Stimulated activated CD8-positive, alpha-beta memory T cell treated with anti-CD3 and anti-CD28 coated beads, Interleukin-12 subunit alpha, Interleukin-12 subunit beta, amount 100 ng/mL, for 1 hour (primary cell): ENCODE results near the gene TMEM132C.
"Not testable (repeated sequence)": the region's sequence is repeated elsewhere in the genome, so short reads cannot be mapped to it uniquely, and the experiment has no call there.

Experiments
- DNase-seq: peaks from one replicate; pipeline ENCODE4 v3.0.0-alpha.2; 2020; ENCODE audit warnings: low read depth

Gene TMEM132C

DNA sequence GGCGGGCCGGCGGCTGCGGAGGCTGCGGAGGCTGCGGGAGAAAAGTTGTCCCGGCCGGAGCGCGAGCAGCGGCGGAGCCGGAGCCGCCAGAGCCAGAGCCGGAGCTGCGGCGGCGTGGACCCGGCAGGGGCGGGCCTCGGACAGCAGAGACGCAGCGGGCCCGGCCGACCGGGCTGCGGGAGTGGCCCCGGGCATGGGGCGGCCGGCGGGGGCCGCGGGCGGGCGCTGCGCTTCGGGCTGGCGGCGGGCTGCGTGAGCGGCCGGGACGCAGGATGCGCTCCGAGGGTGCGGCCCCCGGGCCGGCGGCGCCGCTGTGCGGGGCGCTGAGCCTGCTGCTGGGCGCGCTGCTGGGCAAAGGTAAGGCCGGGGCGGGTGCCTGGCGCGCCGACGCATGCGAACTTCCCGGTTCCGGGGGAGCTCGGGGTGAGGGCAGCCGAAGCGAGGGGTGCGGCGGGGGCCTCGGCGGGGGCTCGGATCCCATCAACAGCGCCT lies at the start of gene TMEM132C:
TSS of gene TMEM132C (plus strand) at position 40 of the 492 bp plus-strand sequence. CDS start at position 273, 233 bp downstream.
- no peak for DNase-seq

DNA sequence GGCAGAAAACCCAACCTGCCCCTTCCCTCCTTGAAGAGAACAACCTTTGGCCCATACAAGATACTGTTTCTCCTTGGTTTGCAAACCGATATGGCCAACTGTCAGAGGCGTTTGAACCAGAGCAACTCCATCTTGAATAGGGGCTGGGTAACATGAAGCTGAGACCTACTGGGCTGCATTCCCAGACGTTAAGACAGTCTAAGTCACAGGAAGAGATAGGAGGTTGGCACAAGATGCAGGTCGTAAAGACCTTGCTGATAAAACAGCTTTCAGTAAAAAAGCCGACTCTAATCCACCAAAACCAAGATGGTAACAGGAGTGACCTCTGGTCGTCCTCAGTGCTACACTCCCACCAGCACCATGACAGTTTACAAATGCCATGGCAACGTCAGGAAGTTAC lies 42.7 kb upstream of the TMEM132C start:
- DNase-seq = no peak

DNA sequence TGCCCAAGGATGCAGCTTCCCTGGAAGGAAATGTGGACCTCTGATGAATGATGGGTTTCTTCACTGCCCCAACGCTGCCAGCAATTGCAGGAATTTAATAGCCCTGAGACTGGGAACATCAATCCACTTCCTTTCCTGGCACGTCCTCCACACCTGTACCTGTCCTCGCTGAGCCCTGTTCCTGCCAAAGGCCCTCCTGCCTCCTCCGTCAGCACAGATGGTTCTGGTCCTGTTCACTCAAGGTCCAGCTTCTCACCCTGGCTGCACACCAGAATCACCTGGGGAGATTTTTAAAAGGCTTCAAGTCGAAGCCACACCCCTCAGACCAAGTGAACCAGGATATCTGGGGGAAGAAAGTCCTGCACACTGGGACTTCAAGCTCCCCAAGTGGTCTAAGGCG lies 38.4 kb upstream of the TMEM132C start:
- DNase-seq = no peak

DNA sequence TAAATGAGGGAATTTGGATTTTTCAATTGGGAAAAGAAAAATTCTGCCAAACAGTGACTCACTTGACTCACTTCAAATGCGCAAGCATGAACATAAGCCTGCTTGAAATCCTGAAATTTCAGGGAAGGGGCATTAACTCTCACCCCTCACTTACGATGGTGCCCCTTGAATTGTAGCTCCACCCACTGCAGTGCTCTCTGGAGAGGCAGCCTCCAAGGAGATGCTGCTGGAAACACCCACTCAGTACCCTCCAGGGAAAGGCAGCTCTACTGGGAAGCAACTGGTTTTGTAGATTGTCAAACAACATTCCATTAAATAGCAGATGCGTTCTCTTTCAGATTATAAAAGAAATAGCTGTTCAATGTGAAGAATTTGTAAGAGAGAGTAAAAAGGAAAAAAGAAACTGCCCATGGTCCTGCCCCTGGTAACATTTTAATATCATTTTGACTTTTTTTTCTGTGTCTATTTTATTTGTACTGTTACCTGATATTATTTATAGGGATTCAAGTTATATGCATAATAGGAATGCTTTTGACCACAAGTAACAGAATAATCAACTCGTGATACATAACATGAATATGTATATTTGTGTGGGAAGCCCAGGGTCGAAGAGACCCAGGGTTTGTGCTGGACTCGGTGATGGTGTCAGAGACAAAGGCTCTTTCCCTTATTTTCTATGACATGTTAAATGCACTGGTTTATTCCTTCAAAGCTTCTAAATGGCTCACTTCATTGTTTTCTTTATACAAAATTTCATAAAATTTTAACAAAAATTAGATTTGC lies 31.1 kb upstream of the TMEM132C start:
- no peak for DNase-seq

DNA sequence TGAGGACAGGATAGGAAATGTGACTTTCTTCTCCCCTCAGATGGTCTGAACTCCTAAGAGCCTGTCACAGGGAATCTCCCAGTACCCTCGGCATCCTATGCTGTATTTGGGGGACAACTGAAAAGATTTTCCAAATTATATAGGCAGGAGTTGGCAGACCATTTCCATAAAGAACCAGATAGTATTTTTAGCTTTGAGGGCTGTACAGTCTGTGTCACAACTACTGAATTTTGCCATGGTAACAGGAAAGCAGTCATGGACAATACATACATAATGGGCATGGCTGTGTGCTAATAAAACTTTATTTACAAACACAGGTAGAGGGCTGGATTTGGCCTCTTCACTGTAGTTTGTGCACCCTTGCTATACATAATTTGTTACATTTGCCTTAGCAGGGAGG lies 30.4 kb upstream of the TMEM132C start:
- no peak for DNase-seq

DNA sequence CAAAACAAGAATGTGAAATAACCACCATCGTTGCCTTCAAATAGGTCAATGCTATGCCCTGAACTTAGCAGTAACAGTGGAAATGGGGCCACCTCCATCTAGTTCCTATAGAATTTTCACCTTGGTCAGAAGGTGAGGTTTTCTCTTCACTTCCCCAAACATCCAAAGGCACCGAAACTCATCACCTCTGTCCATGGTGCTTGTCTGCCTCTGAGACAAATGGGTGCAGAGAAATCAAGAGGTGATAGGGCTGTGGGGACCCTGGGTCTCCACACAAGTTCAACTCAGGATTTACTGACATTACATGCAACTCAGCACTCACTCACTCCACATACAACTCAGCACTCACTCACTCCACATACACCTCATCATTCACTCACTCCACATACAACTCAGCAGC lies 26.2 kb upstream of the TMEM132C start:
- no peak for DNase-seq

DNA sequence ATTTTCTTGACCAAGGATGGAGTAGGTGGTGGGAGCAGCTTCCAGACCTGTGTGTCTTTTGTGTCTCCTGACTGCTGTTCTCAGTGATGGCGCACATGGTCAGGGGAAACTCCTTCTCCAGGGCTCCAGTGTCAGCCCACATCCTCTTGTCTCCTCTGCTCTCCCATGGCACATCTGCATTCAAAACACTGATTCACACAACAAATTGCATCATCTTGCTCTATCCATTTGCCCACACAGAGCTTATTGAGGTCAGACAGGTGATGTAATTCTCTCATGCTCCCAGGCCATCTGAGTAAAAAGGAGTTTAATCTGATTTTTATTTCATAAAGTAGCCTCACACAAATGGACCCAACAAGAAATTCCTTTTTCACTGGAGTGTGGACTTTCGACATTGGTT lies 21.8 kb upstream of the TMEM132C start:
- no peak for DNase-seq

DNA sequence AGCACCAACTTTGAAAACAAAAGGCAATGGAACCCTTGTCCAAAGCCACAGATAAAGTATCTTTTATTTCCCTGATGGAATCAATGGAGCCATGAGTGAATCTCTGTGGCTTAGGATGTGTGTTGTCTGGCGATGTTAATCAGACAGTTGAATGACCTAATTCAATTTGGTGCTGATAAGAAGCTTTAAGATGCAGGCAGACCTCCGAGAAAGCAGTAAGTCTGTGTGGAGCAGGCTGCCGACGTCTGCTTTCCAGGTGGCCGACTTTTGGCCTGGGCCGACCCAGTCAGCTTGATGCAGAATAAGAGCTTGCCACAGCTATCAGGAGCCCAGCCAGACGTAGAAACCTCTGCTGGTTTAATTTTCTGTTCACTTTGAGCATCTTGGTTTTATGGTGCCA lies 21.1 kb upstream of the TMEM132C start:
- no peak for DNase-seq

DNA sequence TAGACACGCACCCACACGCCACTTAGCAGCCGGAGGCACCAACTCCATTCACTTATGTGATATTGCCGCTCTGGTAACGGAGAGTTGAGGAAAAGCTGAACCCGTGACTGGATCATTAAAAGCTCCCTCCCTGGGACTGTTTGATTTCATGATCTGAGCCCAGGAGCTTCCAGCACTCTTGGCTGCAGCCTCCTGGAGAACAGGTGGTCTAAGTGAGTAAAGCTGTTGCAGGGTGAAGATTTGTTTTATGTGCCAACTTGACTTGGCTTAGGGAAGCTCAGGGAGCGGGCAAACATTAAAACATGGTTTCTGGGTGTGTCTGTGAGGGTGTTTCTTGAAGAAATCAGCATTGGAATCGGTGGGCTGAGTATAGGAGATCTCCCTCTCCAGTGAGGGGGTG lies 16.9 kb upstream of the TMEM132C start:
- no peak for DNase-seq

DNA sequence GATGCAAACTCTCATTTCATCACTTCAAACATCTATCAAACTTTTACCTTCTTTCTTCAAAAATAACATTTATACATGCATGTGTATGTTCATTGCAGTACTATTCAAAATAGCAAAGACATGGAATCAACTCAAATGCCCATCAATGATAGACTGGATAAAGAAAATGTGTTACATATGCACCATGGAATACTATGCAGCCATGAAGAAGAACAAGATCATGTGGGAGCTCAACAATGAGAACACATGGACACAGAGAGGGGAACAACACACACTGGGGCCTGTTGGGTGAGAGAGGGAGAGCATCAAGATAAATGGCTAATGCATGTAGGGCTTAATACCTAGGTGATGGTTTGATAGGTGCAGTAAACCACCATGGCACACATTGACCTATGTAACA lies 13.1 kb upstream of the TMEM132C start:
- not testable (repeated sequence) for DNase-seq

DNA sequence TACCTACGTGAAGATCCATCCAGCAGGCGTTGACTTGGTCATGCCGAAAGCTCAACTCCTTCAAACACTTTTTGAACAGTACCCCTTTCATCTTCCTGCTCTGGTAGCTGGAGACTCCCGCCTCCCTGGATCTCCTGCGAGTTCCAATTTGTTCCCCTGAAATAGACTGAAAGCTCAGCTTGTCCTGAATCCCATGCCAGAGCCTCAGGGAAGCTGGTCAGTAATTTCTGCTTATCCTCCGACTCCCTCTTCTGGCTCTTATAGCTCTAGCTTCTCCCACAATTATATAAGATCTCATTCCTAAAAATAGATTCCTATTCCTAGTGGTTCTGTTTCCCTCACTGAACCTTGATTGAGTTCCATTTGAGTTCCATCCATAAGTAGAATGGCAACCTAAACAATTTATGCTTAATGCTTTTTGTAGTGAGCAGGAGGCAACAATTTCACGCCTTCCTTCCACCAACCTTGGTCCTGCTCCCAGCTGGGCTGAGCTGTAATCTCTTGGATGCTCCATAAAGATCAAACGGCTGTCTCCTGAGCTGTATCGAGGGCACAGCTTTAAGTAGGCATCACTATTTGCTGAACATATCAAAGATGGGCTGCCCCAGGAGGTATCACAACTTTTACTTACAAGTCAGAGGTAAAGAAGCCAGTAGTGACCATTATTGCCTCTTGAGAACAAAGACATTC lies 8.0 kb upstream of the TMEM132C start:
- no peak for DNase-seq

DNA sequence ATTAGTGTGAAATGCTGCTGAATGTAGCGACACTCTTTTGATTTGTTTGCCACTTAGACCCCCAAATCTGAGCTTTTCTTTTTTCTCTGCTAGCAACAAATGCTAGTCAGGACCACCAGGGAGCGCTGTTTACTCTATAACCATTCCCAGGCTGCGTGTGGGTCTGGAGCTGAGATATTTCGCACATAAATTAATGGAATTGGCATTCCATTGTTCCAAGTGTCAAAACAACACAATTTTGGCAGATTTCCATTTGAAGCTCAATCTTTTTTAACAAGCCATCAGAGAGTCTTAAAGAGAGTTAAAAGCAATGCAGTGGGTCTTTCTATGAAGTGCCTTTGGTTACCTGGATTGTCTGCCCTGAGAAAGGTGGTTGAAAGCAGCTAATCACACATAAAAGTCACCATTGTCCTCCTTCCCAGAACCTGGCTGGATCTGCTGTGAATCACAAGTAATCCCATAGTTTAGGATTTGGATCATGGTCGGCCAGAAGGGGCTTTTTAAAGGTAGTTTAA lies 7.4 kb upstream of the TMEM132C start:
- DNase-seq = no peak

DNA sequence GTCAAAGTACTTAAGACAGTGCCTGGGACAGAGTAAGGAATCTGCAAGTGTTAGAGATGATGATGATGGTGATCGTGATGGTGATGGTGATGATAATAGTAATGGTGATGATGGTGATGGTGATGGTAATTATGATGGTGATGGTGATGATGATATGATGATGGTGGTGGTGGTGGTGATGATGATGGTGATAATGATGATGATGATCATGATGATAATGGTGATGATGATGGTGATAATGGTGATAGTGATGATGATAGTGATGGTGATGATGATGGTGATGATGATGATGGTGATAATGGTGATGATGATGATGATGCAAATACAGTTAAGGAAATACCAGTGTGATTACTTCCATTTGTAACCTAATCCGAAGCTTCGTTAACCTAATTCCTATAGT lies 5.2 kb upstream of the TMEM132C start:
- no peak for DNase-seq

DNA sequence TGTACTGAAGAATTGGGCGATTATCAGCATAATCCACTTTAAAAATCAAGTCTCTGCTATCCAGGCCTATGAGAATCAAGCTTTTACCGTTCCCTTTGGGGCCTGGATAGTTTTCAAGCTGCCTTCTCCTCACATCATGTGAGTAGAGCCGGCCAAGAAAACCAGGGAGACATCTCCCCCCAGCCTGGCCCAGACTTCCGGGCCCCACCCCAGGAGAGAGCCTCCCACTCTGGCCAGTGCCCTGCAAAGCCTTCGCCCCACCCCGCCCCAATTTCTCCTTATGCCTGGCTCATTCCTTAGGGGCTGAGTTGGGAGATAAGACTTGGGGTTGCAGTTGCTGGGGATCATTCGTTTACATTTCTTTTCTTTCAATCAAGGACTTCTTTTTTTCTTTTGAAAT lies 1.4 kb upstream of the TMEM132C start:
- no peak for DNase-seq

DNA sequence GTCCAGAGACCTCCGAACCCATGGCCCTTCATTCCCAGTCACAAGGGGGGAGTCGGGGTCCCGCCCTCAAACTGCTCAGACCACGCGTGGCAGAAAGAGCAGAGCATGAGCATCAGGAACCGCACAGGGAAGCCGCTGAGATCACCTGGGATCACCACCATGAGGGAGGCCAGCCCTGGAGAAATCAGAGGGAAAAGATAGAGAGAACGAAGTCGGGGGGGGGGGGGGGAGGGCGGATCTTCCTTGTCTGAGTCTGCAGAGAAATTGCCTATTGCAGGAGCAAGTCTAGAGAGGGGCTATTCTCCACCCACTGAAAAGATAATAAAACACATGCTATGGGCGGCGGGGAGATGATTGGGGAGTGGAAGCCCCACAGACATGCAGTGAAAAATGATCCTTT lies 884 bp upstream of the TMEM132C start:
- DNase-seq = no peak

DNA sequence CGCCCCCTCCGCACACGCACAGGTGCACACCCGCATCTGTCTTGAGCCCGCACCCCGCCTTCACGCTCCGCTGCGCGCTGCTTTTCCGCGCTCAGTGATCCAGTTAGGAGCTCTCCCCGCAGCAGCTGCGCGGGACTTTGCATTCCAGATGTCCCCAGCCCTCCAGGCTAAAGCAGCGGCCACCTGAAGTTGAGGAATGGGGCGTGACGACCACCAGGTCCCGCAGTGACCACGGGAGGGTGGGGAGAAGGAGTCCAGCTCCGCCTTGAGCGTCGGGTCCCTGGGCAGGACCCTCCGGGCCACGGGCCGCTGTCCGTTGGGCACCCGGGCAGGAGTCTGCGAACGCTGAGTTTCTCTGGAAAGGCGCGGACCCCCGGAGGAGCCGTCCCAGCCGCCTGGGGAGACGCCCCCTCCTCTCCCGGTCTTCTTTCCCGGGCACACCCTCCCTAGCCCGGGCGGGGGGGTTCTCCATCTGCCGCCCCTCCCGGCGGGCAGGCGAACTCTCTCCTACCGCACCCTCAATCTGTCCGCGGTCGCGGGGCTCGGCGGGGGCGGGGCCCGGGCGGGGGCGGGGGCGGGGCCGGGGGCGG lies 334 bp upstream of the TMEM132C start:
- DNase-seq = no peak

DNA sequence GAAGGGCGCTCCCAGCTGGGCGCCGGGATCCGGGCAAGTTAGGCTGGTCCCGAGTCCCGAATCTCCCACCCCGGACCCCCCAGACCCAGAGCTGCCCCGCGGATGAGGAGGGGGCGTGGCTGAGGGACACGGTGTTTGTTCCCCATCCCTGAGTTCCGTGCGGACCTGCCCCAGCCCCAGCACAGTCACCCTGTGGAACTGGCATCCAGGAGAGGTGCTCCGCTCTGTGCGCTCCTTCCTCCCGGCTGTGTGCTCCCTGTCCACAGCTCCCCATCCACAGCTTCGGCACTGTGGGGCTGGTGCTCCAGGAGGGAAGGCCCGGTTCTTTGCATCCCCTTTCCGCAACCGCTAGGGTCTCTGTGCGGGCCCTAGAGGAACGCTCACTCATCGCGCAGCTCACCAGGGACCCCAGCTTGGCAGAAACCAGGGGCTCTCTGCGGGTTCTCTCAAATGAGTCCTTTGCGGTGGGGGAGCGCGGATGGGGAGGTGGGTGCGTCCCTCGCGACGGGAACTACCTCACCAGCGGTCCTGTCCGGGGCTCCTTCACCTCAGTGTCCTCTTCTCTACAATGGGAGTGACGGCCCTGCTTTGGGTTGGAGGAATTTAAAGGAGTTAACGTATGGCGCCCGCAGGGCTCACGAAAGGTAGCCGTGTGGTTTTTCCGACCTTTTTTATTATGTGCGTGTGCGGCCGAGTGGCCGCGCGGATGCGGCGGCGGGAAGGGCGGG lies 845 bp downstream of the TMEM132C start:
- no peak for DNase-seq

DNA sequence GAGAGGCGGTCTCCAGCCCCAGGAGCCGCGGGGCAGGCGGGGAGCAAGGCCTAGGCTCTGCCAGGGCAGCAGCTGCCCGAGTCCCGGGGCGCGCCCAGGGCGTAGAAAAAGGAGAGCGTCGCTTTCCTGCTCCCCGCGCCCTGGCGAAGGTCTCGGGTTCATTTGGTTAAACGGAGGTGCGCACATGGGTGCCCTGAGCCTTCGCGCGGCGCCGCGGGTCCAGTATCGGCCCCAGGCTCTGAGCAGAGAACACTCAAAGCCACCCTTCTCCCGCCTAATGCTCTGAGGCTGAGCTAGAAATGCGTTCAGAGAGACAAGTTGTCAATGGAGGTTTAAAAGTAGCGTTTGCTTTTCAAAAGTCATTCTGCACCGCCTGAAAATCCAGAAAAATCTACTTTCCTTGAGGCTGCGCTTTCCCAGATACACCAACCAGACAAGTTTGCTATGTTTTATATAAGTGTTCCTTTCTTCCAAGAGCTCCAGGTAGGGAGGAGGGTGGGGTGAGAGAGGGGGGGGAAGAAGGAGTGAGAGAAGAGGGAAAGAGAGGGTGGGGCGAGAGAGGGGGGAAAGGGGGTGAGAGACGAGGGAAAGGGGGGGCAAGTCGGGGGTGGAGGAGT lies 1.5 kb downstream of the TMEM132C start:
- DNase-seq = no peak

DNA sequence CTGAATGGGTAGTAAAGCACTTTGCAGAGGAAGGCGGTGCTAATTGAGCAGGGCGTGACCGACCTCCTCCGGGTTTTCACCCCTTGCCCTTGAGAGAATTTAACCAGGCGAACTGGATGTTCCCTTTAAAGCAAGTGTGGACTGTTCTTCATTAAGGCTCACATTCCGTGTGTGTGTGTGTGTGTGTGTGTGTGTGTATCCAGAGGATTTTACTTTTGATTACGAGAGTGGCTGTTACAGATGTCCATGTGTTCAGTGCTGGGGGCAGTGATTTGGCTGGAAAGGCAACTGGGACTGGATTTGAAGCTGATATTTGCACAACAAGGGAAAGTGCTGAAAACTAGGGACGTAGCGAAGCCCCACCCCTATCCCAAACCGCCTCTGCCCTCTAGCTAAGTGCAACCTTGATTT lies 2.2 kb downstream of the TMEM132C start:
- DNase-seq = no peak

DNA sequence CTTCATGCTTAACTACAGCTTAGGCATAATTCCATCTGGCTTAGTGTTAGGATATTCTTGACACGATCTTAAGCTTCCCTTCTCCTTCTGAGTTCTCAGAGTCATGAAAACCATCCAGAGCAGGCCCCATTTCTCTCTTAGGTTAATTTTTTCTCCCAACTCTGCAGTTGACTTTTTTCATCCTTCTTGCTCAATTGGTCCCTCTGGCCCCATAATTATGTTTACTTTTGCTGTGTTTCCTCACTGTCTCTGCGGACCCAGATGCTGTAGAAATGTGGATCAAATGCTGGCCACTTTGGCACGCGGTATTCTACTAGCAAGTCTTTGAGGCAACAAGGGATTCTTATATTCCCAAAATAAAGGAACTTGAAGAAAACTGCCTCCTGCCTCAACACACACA lies 9.5 kb downstream of the TMEM132C start:
- no peak for DNase-seq

DNA sequence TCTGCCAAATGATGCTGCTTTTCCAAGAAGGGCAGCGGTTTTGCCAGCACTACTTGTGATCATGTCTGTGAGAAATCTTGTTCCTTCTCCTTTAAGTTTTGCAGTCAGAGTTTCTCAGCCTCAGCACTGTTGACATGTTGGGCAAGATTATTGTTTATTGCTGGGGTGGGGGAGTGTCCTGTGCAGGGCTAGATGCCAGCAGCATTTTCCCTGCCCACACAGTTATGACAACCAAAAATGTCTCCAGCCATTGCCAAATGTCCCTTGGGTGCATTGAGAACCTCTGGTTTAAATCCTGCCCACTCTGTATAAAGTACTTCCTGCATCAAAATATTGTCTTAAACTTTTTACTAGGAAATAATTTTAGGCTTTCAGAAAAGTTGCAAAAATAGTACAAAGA lies 20.0 kb downstream of the TMEM132C start:
- no peak for DNase-seq

DNA sequence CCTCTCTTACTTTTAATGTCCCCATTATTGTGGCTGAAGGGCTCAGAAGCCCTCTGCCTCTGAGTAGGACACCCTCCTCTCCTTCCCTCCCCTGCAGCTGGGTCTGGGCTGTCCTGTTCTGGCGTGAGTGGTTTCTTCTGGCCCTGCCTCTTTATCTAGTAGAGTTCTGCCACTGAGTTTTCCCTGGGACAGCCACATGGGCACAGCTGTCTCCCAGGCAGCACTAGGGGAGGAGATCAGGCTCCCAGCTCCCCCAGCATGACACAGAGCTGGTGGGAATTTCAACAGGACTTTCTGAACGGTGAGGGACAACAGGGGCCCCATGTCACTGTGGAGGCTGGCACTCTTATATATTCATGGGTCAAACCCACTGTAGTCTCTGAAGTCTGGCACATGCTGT lies 21.4 kb downstream of the TMEM132C start:
- DNase-seq = no peak
